PC-3 (cell line): ENCODE data around the gene S100A3.

ENCODE experiments used
- CTCF ChIP-seq: fragments of 300-600 bp; sonication (generic); conservative IDR thresholded peaks from 2 replicates; pipeline ENCODE4 v1.5.1; 2017; ENCODE audit warnings: antibody characterized with exemption, low read depth, mild to moderate bottlenecking, low read length
- EZH2 ChIP-seq: fragments of 300-600 bp; sonication (generic); IDR thresholded peaks from one replicate; pipeline ENCODE4 v1.6.1; 2017; ENCODE audit warnings: antibody characterized with exemption, mild to moderate bottlenecking, low read length; ENCODE audit not compliant: unreplicated experiment
- EZH2phosphoT487 ChIP-seq: fragments of 300-600 bp; sonication (generic); IDR thresholded peaks from 2 replicates; pipeline ENCODE4 v1.6.1; 2018; ENCODE audit warnings: mild to moderate bottlenecking, antibody characterized with exemption, low read length, borderline replicate concordance

- TF ChIP-seq CTCF (no peak), EZH2 (no peak), EZH2phosphoT487 (peak; percentile 45; the same call in 1 of the 2 replicates)
Measured at GRCh38 chr1:153533689-153534201, 15.3 kb downstream of the S100A3 start.
